ENCODE results near the gene PARP2. TPM values are rescaled to one million over a fixed set of nuclear protein-coding genes. Genes with fewer than 3 reads are reported as not detected.

Gene PARP2
- total RNA-seq, 1 experiment from 2014 or later = 67.9 TPM

GRCh38 chr14:20388159-20388558 lies 44.7 kb downstream of the PARP2 start:
- BruUV-seq (replicated peaks) = no TSS peak
- peaks cover 21% of the 10 kb centered on the region for H3K36me3 ChIP-seq (ENCODE audit: insufficient read depth, low read length, poor library complexity, severe bottlenecking)
- no peak for DNase-seq (ENCODE audit: low spot score)
- ChIA-PET POLR2A (ENCODE audit: low non-redundant PET) (no interaction called here), CTCF (no interaction called here)
- intact Hi-C loops (cut with micrococcal nuclease; ENCODE audit: unreplicated experiment) = no loop called here
- H3K4me3 ChIP-seq (ENCODE audit: low read depth, low read length, poor library complexity, severe bottlenecking) = no peak overlapping the region
- H3K4me1 ChIP-seq (ENCODE audit: insufficient read depth, low read length, poor library complexity, severe bottlenecking) = no peaks in the 10 kb centered on the region
- no peaks in the 10 kb centered on the region for H3K27me3 ChIP-seq (replicated peaks; ENCODE audit: insufficient read depth, low read depth, low read length, poor library complexity)
- no peaks in the 10 kb centered on the region for H3K9me3 ChIP-seq (ENCODE audit: low read depth, low read length, poor library complexity, severe bottlenecking)
- TF ChIP-seq EZH2 (IDR thresholded peaks at IDR 0.05; ENCODE audit: borderline replicate concordance, low read depth, low read length, poor library complexity, severe bottlenecking) (no peak), CTCF (conservative IDR thresholded peaks at IDR 0.05; ENCODE audit: low read depth, low read length) (no peak)
- H3K27ac ChIP-seq (ENCODE audit: low read depth, low read length, poor library complexity, severe bottlenecking) = no peak overlapping the region

- Histone ChIP-seq H3K9me3 (ENCODE audit: low read depth, low read length, poor library complexity, severe bottlenecking) (no peaks in the 10 kb centered on the region), H3K36me3 (ENCODE audit: insufficient read depth, low read length, poor library complexity, severe bottlenecking) (peaks cover 16% of the 10 kb centered on the region), H3K27ac (ENCODE audit: low read depth, low read length, poor library complexity, severe bottlenecking) (no peak overlapping the region), H3K4me1 (ENCODE audit: insufficient read depth, low read length, poor library complexity, severe bottlenecking) (no peaks in the 10 kb centered on the region), H3K27me3 (replicated peaks; ENCODE audit: insufficient read depth, low read depth, low read length, poor library complexity) (no peaks in the 10 kb centered on the region), H3K4me3 (ENCODE audit: low read depth, low read length, poor library complexity, severe bottlenecking) (no peak overlapping the region)
- no peak for DNase-seq (ENCODE audit: low spot score)
- ChIA-PET POLR2A (ENCODE audit: low non-redundant PET) (no interaction called here), CTCF (interaction anchor here (1.5 kb wide), 1 partner anchor 24 kb away, joined by 3 read pairs; no protein-coding TSS in a partner anchor)
- no peak for TF ChIP-seq EZH2 (IDR thresholded peaks at IDR 0.05; ENCODE audit: borderline replicate concordance, low read depth, low read length, poor library complexity, severe bottlenecking)
- TF ChIP-seq CTCF (conservative IDR thresholded peaks at IDR 0.05; ENCODE audit: low read depth, low read length) = no peak
- BruUV-seq (replicated peaks) = no TSS peak
- intact Hi-C loops (cut with micrococcal nuclease; ENCODE audit: unreplicated experiment) = no loop called here
Observed at GRCh38 chr14:20391505-20391904, 48.1 kb downstream of the PARP2 start.

GRCh38 chr14:20397511-20397910 lies 54.1 kb downstream of the PARP2 start:
- ChIA-PET CTCF (no interaction called here), POLR2A (ENCODE audit: low non-redundant PET) (no interaction called here)
- no peaks in the 10 kb centered on the region for H3K27me3 ChIP-seq (replicated peaks; ENCODE audit: insufficient read depth, low read depth, low read length, poor library complexity)
- no peak overlapping the region for H3K27ac ChIP-seq (ENCODE audit: low read depth, low read length, poor library complexity, severe bottlenecking)
- no peak for TF ChIP-seq EZH2 (IDR thresholded peaks at IDR 0.05; ENCODE audit: borderline replicate concordance, low read depth, low read length, poor library complexity, severe bottlenecking)
- TF ChIP-seq CTCF (conservative IDR thresholded peaks at IDR 0.05; ENCODE audit: low read depth, low read length) = no peak
- intact Hi-C loops (cut with micrococcal nuclease; ENCODE audit: unreplicated experiment) = no loop called here
- H3K4me1 ChIP-seq (ENCODE audit: insufficient read depth, low read length, poor library complexity, severe bottlenecking) = no peaks in the 10 kb centered on the region
- BruUV-seq (replicated peaks) = no TSS peak
- H3K9me3 ChIP-seq (ENCODE audit: low read depth, low read length, poor library complexity, severe bottlenecking) = no peaks in the 10 kb centered on the region
- no peak overlapping the region for H3K4me3 ChIP-seq (ENCODE audit: low read depth, low read length, poor library complexity, severe bottlenecking)
- no peak for DNase-seq (ENCODE audit: low spot score)
- peaks cover 12% of the 10 kb centered on the region for H3K36me3 ChIP-seq (ENCODE audit: insufficient read depth, low read length, poor library complexity, severe bottlenecking)
